Measurements from ENCODE around the gene MYLK4. TPM values are rescaled to one million over a fixed set of nuclear protein-coding genes. Genes with fewer than 3 reads are reported as not detected.

Gene MYLK4
- polyA plus RNA-seq, 3 donors = 0.04 to 0.45 (median 0.08) TPM

DNA sequence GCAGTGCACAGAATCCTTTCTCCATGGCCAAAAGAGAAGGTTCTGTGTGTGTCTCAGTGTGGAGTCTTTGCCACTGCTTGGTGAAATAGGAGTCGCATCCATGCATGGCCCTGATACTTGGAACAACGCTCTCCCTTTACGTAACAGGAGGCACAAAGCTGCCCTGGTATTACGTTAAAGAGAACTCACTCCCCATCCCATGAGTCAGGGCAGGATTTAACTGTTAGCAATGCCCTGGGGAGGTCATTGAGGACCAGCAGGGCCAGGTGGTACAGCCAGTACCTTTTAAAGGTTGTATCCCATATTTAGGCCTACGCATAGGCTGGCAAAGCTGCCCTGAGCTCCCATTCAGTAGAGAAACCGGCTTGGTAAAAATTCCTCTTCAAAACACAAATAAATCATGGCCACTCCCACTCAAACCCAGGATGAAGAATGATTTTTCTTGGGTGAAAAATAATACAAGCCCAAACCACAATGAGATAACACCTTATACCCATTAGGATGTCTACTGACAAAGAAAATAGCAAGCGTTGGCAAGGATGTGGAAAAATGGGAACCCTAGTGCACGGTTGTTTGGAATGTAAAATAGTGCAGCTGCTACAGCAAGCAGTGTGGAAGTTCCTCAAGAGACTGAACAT lies 37.1 kb downstream of the MYLK4 start:
- TF ChIP-seq, protein P1, sequence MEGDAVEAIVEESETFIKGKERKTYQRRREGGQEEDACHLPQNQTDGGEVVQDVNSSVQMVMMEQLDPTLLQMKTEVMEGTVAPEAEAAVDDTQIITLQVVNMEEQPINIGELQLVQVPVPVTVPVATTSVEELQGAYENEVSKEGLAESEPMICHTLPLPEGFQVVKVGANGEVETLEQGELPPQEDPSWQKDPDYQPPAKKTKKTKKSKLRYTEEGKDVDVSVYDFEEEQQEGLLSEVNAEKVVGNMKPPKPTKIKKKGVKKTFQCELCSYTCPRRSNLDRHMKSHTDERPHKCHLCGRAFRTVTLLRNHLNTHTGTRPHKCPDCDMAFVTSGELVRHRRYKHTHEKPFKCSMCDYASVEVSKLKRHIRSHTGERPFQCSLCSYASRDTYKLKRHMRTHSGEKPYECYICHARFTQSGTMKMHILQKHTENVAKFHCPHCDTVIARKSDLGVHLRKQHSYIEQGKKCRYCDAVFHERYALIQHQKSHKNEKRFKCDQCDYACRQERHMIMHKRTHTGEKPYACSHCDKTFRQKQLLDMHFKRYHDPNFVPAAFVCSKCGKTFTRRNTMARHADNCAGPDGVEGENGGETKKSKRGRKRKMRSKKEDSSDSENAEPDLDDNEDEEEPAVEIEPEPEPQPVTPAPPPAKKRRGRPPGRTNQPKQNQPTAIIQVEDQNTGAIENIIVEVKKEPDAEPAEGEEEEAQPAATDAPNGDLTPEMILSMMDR (IDR thresholded peaks at IDR 0.05) = no peak
- no peak overlapping the region for H3K27ac ChIP-seq (ENCODE audit: low read depth in 1 of 2, low read length in 2 of 2)
- peaks cover 14 to 22% of the 10 kb centered on the region in 2 donors for H3K9me3 ChIP-seq (replicated peaks in 1 of 2; ENCODE audit: control insufficient read depth in 1 of 2, insufficient read depth in 1 of 2, low read length in 2 of 2)
- no peaks in the 10 kb centered on the region for H3K36me3 ChIP-seq (replicated peaks in 1 of 2; ENCODE audit: control insufficient read depth in 1 of 2, insufficient read depth in 2 of 2, low read length in 2 of 2)
- intact Hi-C loops (cut with micrococcal nuclease) = no loop called here
- WGBS (ENCODE audit: insufficient coverage) = 77% methylated on average over 4 of the region's 8 CpGs
- H3K27me3 ChIP-seq (ENCODE audit: control insufficient read depth in 2 of 2, insufficient read depth in 2 of 2, low read length in 2 of 2) = no peaks in the 10 kb centered on the region
- H3K4me3 Mint-ChIP-seq = no peak overlapping the region
- H2AFZ ChIP-seq (ENCODE audit: insufficient read depth, low read depth, low read length, poor library complexity, severe bottlenecking) = no peak overlapping the region
- H3K27me3 Mint-ChIP-seq (ENCODE audit: low read depth in 3 of 3) = no peaks in the 10 kb centered on the region
- H3K4me1 ChIP-seq (ENCODE audit: control insufficient read depth in 1 of 2, insufficient read depth in 2 of 2, low read length in 2 of 2) = peaks cover 7 to 15% of the 10 kb centered on the region in 2 donors
- H3K4me2 ChIP-seq (replicated peaks; ENCODE audit: extremely low read depth, low read length, poor library complexity, severe bottlenecking) = no peak overlapping the region
- H4K20me1 ChIP-seq (ENCODE audit: insufficient read depth, low read length) = no peaks in the 10 kb centered on the region
- no peak for DNase-seq
- H3K27ac Mint-ChIP-seq = no peak overlapping the region
- no peak overlapping the region for H3K9ac ChIP-seq (ENCODE audit: insufficient read depth, low read length, poor library complexity, severe bottlenecking)
- peaks cover 18% of the 10 kb centered on the region for H3K4me1 Mint-ChIP-seq
- H3K4me3 ChIP-seq (replicated peaks in 1 of 3; ENCODE audit: low read depth in 2 of 3, low read length in 3 of 3) = no peak overlapping the region
- H3K9me3 Mint-ChIP-seq = peaks cover 12 to 34% (median 19%) of the 10 kb centered on the region in 7 donors
- H3K36me3 Mint-ChIP-seq = peaks cover 0 to 3% of the 10 kb centered on the region in 2 donors
- H3K79me2 ChIP-seq (ENCODE audit: insufficient read depth, low read length) = no peaks in the 10 kb centered on the region

DNA sequence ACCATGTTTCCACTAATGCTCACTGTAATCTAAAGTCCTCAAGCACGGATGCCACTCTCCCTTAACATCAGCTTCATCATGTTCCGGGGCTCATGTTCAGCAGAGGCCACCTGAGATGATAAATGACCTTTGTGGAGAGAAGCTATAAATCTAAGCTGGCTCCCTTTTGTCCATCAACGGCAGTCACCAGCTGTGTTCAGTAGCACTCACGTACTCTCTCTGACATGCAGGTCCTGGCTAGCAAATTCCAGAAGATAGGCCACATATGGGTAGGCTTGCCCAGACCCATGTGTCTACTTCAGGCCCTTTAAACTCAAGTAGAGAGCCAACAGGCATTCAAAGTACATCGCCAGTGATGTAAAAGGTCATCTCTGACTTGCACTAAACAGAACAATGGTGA lies 38.6 kb downstream of the MYLK4 start:
- Histone ChIP-seq H3K79me2 (ENCODE audit: insufficient read depth, low read length) (no peaks in the 10 kb centered on the region), H4K20me1 (ENCODE audit: insufficient read depth, low read length) (no peaks in the 10 kb centered on the region), H3K9ac (ENCODE audit: insufficient read depth, low read length, poor library complexity, severe bottlenecking) (no peak overlapping the region), H3K4me3 (replicated peaks in 1 of 3; ENCODE audit: low read depth in 2 of 3, low read length in 3 of 3) (no peak overlapping the region), H3K4me1 (ENCODE audit: control insufficient read depth in 1 of 2, insufficient read depth in 2 of 2, low read length in 2 of 2) (peaks cover 0 to 9% of the 10 kb centered on the region in 2 donors), H3K27me3 (ENCODE audit: control insufficient read depth in 2 of 2, insufficient read depth in 2 of 2, low read length in 2 of 2) (no peaks in the 10 kb centered on the region), H3K27ac (ENCODE audit: low read depth in 1 of 2, low read length in 2 of 2) (no peak overlapping the region), H3K4me2 (replicated peaks; ENCODE audit: extremely low read depth, low read length, poor library complexity, severe bottlenecking) (no peak overlapping the region), H3K9me3 (replicated peaks in 1 of 2; ENCODE audit: control insufficient read depth in 1 of 2, insufficient read depth in 1 of 2, low read length in 2 of 2) (peaks cover 14 to 22% of the 10 kb centered on the region in 2 donors), H2AFZ (ENCODE audit: insufficient read depth, low read depth, low read length, poor library complexity, severe bottlenecking) (no peak overlapping the region), H3K36me3 (replicated peaks in 1 of 2; ENCODE audit: control insufficient read depth in 1 of 2, insufficient read depth in 2 of 2, low read length in 2 of 2) (no peaks in the 10 kb centered on the region)
- intact Hi-C loops (cut with micrococcal nuclease) = no loop called here
- DNase-seq = no peak
- 100% methylated on average over 3 of the region's 5 CpGs for WGBS (ENCODE audit: insufficient coverage)
- TF ChIP-seq, protein P1 (IDR thresholded peaks at IDR 0.05) = no peak
- H3K9me3 Mint-ChIP-seq = peaks cover 12 to 34% (median 19%) of the 10 kb centered on the region in 7 donors
- H3K27me3 Mint-ChIP-seq (ENCODE audit: low read depth in 3 of 3) = no peaks in the 10 kb centered on the region
- no peak overlapping the region for H3K4me3 Mint-ChIP-seq
- H3K27ac Mint-ChIP-seq = no peak overlapping the region
- peaks cover 0 to 3% of the 10 kb centered on the region in 2 donors for H3K36me3 Mint-ChIP-seq
- peaks cover 8% of the 10 kb centered on the region for H3K4me1 Mint-ChIP-seq
